Prostate gland (tissue), 2 donors: ENCODE results near the gene JARID2.

ENCODE experiments used
- CTCF ChIP-seq, 4 experiments: fragments of 200-600 bp in 2 of 4; fragments of 450-650 bp in 2 of 4; sonication (generic) in 2 of 4; IDR thresholded peaks; 1 replicate in 3 of 4; 2 replicates in 1 of 4; pipeline ENCODE4 v1.5.1; 2016 to 2019; ENCODE audit warnings: antibody characterized with exemption in 4 of 4, mild to moderate bottlenecking in 2 of 4, moderate library complexity in 2 of 4
- POLR2A ChIP-seq: fragments of 450-650 bp; IDR thresholded peaks from one replicate; pipeline ENCODE4 v1.6.1; 2016; ENCODE audit warnings: antibody characterized with exemption, mild to moderate bottlenecking
- POLR2AphosphoS5 ChIP-seq: sonication (generic); formaldehyde crosslinking; IDR thresholded peaks from one replicate; pipeline ENCODE4 v1.6.1; 2017; ENCODE audit warnings: antibody characterized with exemption

GRCh38 chr6:15442467-15442866 is 196.6 kb downstream of the JARID2 start:
- TF ChIP-seq CTCF (IDR thresholded peaks at IDR 0.05) (no peak), POLR2AphosphoS5 (no peak), POLR2A (no peak)
